H1 (cell line): ENCODE results near the gene CPA4. TPM values are rescaled to one million over a fixed set of nuclear protein-coding genes. Genes with fewer than 3 reads are reported as not detected.

ENCODE experiments used
- CTCF ChIA-PET: fragments of 300-600 bp; sonication (Branson Sonifier 250); formaldehyde crosslinking; loops from one replicate; lab custom pipeline; 2021; ENCODE audit not compliant: partially characterized antibody; lab: Charles Lee
- POLR2A ChIA-PET: fragments of 300-600 bp; sonication (Branson Sonifier 250); formaldehyde crosslinking; loops from one replicate; lab custom pipeline; 2021; ENCODE audit warnings: inconsistent platforms; ENCODE audit not compliant: partially characterized antibody; lab: Charles Lee
- DNase-seq, 2 experiments: peaks; one replicate each; pipeline versions ENCODE4 v3.0.0 to v3.0.0-alpha.2; 2010 to 2022; ENCODE audit warnings: low spot score in 2 of 2, low read depth in 1 of 2, mixed read lengths in 1 of 2
- FAIRE-seq: peaks from 2 replicates; lab custom pipeline; 2011; peaks lifted over from hg19 to GRCh38; lab: Jason Lieb, UNC
- H2AFZ ChIP-seq: 2 replicates; pipeline ENCODE4 v1.8.1; 2012; ENCODE audit warnings: low read length, inconsistent platforms
- H2AK5ac ChIP-seq: 2 replicates; pipeline ENCODE4 v1.6.1; 2013; ENCODE audit warnings: low read depth, low read length
- H2BK120ac ChIP-seq: replicated peaks from 2 replicates; pipeline ENCODE3; 2013; ENCODE audit warnings: low read depth, low read length, inconsistent platforms
- H2BK12ac ChIP-seq: 2 replicates; pipeline ENCODE4 v1.6.1; 2013; ENCODE audit warnings: low read depth, low read length
- H2BK15ac ChIP-seq: 2 replicates; pipeline ENCODE4 v1.6.1; 2013; ENCODE audit warnings: low read length
- H2BK20ac ChIP-seq: 2 replicates; pipeline ENCODE4 v1.6.1; 2013; ENCODE audit warnings: low read length
- H2BK5ac ChIP-seq: 2 replicates; pipeline ENCODE4 v1.6.1; 2013; ENCODE audit warnings: low read depth, low read length
- H3K14ac ChIP-seq: 2 replicates; pipeline ENCODE4 v1.6.1; 2013; ENCODE audit warnings: inconsistent platforms; ENCODE audit not compliant: insufficient read length
- H3K18ac ChIP-seq: 2 replicates; pipeline ENCODE4 v1.6.1; 2013; ENCODE audit warnings: low read length; ENCODE audit errors: extremely low read depth
- H3K23ac ChIP-seq: 2 replicates; pipeline ENCODE4 v1.6.1; 2013; ENCODE audit warnings: inconsistent platforms; ENCODE audit not compliant: insufficient read length
- H3K23me2 ChIP-seq: 2 replicates; pipeline ENCODE4 v1.6.1; 2013; ENCODE audit warnings: low read depth, low read length
- H3K27ac ChIP-seq: 2 replicates; pipeline ENCODE4 v1.6.1; 2011; ENCODE audit warnings: low read depth, low read length, inconsistent platforms
- H3K27me3 ChIP-seq, 4 experiments: replicated peaks in 1 of 4; 1 replicate in 1 of 4; 2 replicates in 3 of 4; pipeline versions ENCODE4 v1.6.1 to v1.8.1; 2011 to 2013; ENCODE audit warnings: low read length in 3 of 4, mild to moderate bottlenecking in 3 of 4, inconsistent platforms in 2 of 4, mixed read lengths in 2 of 4, moderate library complexity in 1 of 4; ENCODE audit not compliant: control insufficient read depth in 3 of 4, insufficient read depth in 3 of 4; ENCODE audit errors: extremely low read depth in 1 of 4
- H3K36me3 ChIP-seq, 4 experiments: 2 replicates each; pipeline versions ENCODE4 v1.6.1 to v1.8.1; 2011 to 2013; ENCODE audit warnings: mild to moderate bottlenecking in 4 of 4, low read length in 3 of 4, moderate library complexity in 2 of 4, control low read depth in 1 of 4, inconsistent platforms in 1 of 4; ENCODE audit not compliant: insufficient read depth in 4 of 4, control insufficient read depth in 2 of 4
- H3K4ac ChIP-seq: replicated peaks from 2 replicates; pipeline ENCODE3; 2013; ENCODE audit warnings: low read length, low read depth, mixed read lengths, inconsistent platforms; ENCODE audit not compliant: insufficient read length
- H3K4me1 ChIP-seq, 4 experiments: replicated peaks in 1 of 4; 1 replicate in 1 of 4; 2 replicates in 3 of 4; pipeline versions ENCODE4 v1.6.1 to v1.8.1; 2011 to 2013; ENCODE audit warnings: low read length in 3 of 4, inconsistent platforms in 2 of 4, mixed read lengths in 1 of 4; ENCODE audit not compliant: insufficient read depth in 4 of 4, control insufficient read depth in 3 of 4
- H3K4me2 ChIP-seq, 2 experiments: 2 replicates each; pipeline versions ENCODE4 v1.6.1 to v1.8.1; 2011 to 2013; ENCODE audit warnings: low read depth in 2 of 2, low read length in 2 of 2, control low read depth in 1 of 2, inconsistent platforms in 1 of 2, mild to moderate bottlenecking in 1 of 2; ENCODE audit not compliant: insufficient read depth in 1 of 2
- H3K4me3 ChIP-seq, 4 experiments: fragments of 200-600, 300-600 bp in 1 of 4; sonication (generic), shearing (Covaris generic), sonication (Bioruptor Twin) in 1 of 4; 2 replicates each; pipeline versions ENCODE4 v1.5.1 to v1.8.1; 2011 to 2016; ENCODE audit warnings: low read length in 4 of 4, low read depth in 3 of 4, control low read depth in 2 of 4, inconsistent platforms in 2 of 4, mild to moderate bottlenecking in 2 of 4, mixed read lengths in 1 of 4, moderate library complexity in 1 of 4; ENCODE audit not compliant: insufficient read depth in 2 of 4; ENCODE audit errors: extremely low read depth in 1 of 4
- H3K56ac ChIP-seq: replicated peaks from 2 replicates; pipeline ENCODE3; 2013; ENCODE audit warnings: low read depth, mild to moderate bottlenecking, mixed read lengths, low read length, inconsistent platforms; ENCODE audit not compliant: insufficient read length
- H3K79me1 ChIP-seq: 2 replicates; pipeline ENCODE4 v1.6.1; 2013; ENCODE audit warnings: low read depth, low read length, control low read depth
- H3K79me2 ChIP-seq, 2 experiments: 2 replicates each; pipeline versions ENCODE4 v1.6.1 to v1.8.1; 2012 to 2013; ENCODE audit warnings: low read length in 2 of 2, mild to moderate bottlenecking in 2 of 2, inconsistent platforms in 1 of 2; ENCODE audit not compliant: insufficient read depth in 2 of 2, control insufficient read depth in 1 of 2
- H3K9ac ChIP-seq, 4 experiments: replicated peaks in 1 of 4; 1 replicate in 1 of 4; 2 replicates in 3 of 4; pipeline versions ENCODE4 v1.6.1 to v1.8.1; 2011 to 2013; ENCODE audit warnings: low read depth in 3 of 4, low read length in 3 of 4, control low read depth in 2 of 4, mild to moderate bottlenecking in 2 of 4, moderate library complexity in 2 of 4, inconsistent platforms in 1 of 4; ENCODE audit errors: extremely low read depth in 1 of 4
- H3K9me3 ChIP-seq, 2 experiments: 2 replicates each; pipeline versions ENCODE4 v1.6.1 to v1.8.1; 2012 to 2013; ENCODE audit warnings: mild to moderate bottlenecking in 2 of 2, moderate library complexity in 2 of 2, control low read depth in 1 of 2, inconsistent platforms in 1 of 2, low read depth in 1 of 2, low read length in 1 of 2, mixed read lengths in 1 of 2; ENCODE audit not compliant: insufficient read depth in 2 of 2
- H4K20me1 ChIP-seq, 2 experiments: replicated peaks in 1 of 2; 2 replicates each; pipeline versions ENCODE3 to v1.8.1; 2011 to 2013; ENCODE audit warnings: inconsistent platforms in 2 of 2, low read length in 2 of 2, mild to moderate bottlenecking in 1 of 2; ENCODE audit not compliant: insufficient read depth in 2 of 2, control insufficient read depth in 1 of 2
- H4K5ac ChIP-seq: 2 replicates; pipeline ENCODE4 v1.6.1; 2013; ENCODE audit warnings: low read length, low read depth, mixed read lengths, inconsistent platforms; ENCODE audit not compliant: insufficient read length
- H4K8ac ChIP-seq: 2 replicates; pipeline ENCODE4 v1.8.0; 2013; ENCODE audit warnings: mild to moderate bottlenecking, moderate library complexity, low read length, inconsistent platforms; ENCODE audit not compliant: insufficient read depth; ENCODE audit errors: extremely low read depth
- H4K91ac ChIP-seq: replicated peaks from 2 replicates; pipeline ENCODE3; 2013; ENCODE audit warnings: low read length, mixed read lengths, inconsistent platforms; ENCODE audit not compliant: insufficient read length
- ATF3 ChIP-seq: IDR thresholded peaks from 2 replicates; pipeline ENCODE4 v1.6.1; 2011; ENCODE audit warnings: low read depth, mild to moderate bottlenecking, low read length; ENCODE audit not compliant: insufficient read depth
- CEBPB ChIP-seq: IDR thresholded peaks from 2 replicates; pipeline ENCODE4 v1.6.1; 2012; ENCODE audit warnings: low read depth, low read length
- KDM1A ChIP-seq: fragments of 200-600, 300-600 bp; sonication (generic); IDR thresholded peaks from 2 replicates; pipeline ENCODE4 v1.7.1; 2016; ENCODE audit warnings: mild to moderate bottlenecking, low read length, borderline replicate concordance
- MAFK ChIP-seq: IDR thresholded peaks from 2 replicates; pipeline ENCODE4 v1.6.1; 2012; ENCODE audit warnings: low read depth, mild to moderate bottlenecking, improper control_type of control experiment, low read length
- WGBS, 2 experiments: shearing (Covaris generic) in 1 of 2; methylation state at CpG; one replicate each; pipeline versions ENCODE4 v1.1.6 to v1.1.7; 2013 to 2015; ENCODE audit warnings: low lambda C conversion rate in 2 of 2, mixed read lengths in 2 of 2, inconsistent platforms in 1 of 2, low coverage in 1 of 2, missing lambda C conversion rate in 1 of 2; ENCODE audit not compliant: insufficient replicate concordance in 2 of 2, insufficient coverage in 1 of 2, insufficient read length in 1 of 2; ENCODE audit errors: extremely low coverage in 1 of 2, missing lambda C conversion rate in 1 of 2; 5-methylcytosine and 5-hydroxymethylcytosine counted together
- polyA plus RNA-seq, 7 experiments: library from polyadenylated mRNA; depleted of rRNA in 3 of 7; stranded (reverse) in 5 of 7; unstranded in 2 of 7; fragments of >200 nt in 5 of 7; fragments of 200-250 nt in 2 of 7; gene quantifications; 1 replicate in 5 of 7; 2 replicates in 1 of 7; 4 replicates in 1 of 7; pipeline versions ENCODE4 v1.2.1 to v1.2.3, GENCODE V29; 2011 to 2013; ENCODE audit warnings: missing spikeins in 2 of 7, mixed read lengths in 2 of 7
- total RNA-seq: library from RNA; stranded (reverse); fragmentation: NEBNext Ultra II Directional; extraction: Animal tissue kit (Norgen Biotek cat#: 25700); gene quantifications from 2 replicates; pipeline ENCODE4 v1.2.1, GENCODE V29; 2021

The CPA4 gene
- total and polyA plus RNA-seq, 2 of the 8 experiments (the other 6 are each of a cell fraction or from before 2014, with no cell fraction given) = 0.03 TPM; not detected in 1

GRCh38 chr7:130263130-130263529 is 29.8 kb upstream of the CPA4 start:
- H3K79me1 ChIP-seq = no peaks in the 10 kb centered on the region
- H3K4me1 ChIP-seq = peaks cover 0 to 10% (median 2%) of the 10 kb centered on the region in 4 experiments; a peak in 2 of 7 replicates
- H3K9ac ChIP-seq = no peak overlapping the region
- no peaks in the 10 kb centered on the region for H4K20me1 ChIP-seq
- H3K36me3 ChIP-seq = peaks cover 0 to 2% (median 0%) of the 10 kb centered on the region in 4 experiments; a peak in 1 of 8 replicates
- peaks cover 3 to 10% of the 10 kb centered on the region in 2 experiments; a peak in 2 of 4 replicates for H3K9me3 ChIP-seq
- TF ChIP-seq ATF3 (no peak), MAFK (no peak), CEBPB (no peak), KDM1A (no peak)
- TF ChIP-seq, all 59 proteins: peak for 0
- Histone ChIP-seq H3K4me3 (no peak overlapping the region), H3K14ac (no peak overlapping the region), H3K56ac (no peak overlapping the region), H3K4me2 (no peak overlapping the region), H2AK5ac (no peak overlapping the region), H2BK20ac (no peak overlapping the region), H4K5ac (no peak overlapping the region), H4K8ac (no peak overlapping the region), H3K27me3 (no peaks in the 10 kb centered on the region), H4K91ac (no peak overlapping the region), H2BK5ac (no peak overlapping the region), H3K23ac (no peak overlapping the region), H2AFZ (no peak overlapping the region), H2BK12ac (no peak overlapping the region), H2BK120ac (no peak overlapping the region), H3K79me2 (no peaks in the 10 kb centered on the region), H2BK15ac (no peak overlapping the region), H3K4ac (no peak overlapping the region), H3K23me2 (no peaks in the 10 kb centered on the region; the same call in 1 of the 2 replicates), H3K18ac (no peak overlapping the region), H3K27ac (no peak overlapping the region)
- DNase-seq = no peak
- 88% methylated on average over 2 of the region's 2 CpGs; no CpG with 5 or more reads in 1 of the 2 experiments for WGBS, 2 experiments
- no peak for FAIRE-seq
- ChIA-PET CTCF (interaction anchor here (1.1 to 2.2 kb wide), 4 partner anchors 16 to 224 kb away, joined by 3 to 7 read pairs (median 6); partner anchors contain the start of gene CPA1), POLR2A (interaction anchor here (3.3 kb wide), 1 partner anchor 9 kb away, joined by 23 read pairs; no protein-coding TSS in a partner anchor)
